ENCODE data around the gene KCNMA1. TPM values are rescaled to one million over a fixed set of nuclear protein-coding genes. Genes with fewer than 3 reads are reported as not detected.

The KCNMA1 gene
- total RNA-seq, 1 donor, result 106 TPM

DNA sequence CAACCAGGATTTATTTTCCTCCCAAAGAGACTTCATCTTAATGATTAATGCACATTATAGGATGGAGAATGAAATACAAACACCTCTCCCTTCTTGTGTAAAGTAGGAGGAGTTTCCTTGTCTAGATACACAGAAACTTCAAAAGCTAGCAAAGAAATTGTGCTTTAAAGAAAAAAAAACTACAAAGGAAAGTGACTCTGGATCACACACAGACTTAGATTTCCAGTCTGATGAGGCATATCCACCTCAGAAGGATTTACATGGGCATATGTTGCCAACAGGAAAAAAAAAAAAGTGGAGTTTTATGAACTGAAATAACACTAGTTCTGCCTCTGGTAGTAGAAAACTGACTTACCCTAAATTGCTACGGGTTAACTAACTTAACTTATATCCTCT, 449.6 kb downstream of the KCNMA1 start:
- DNase-seq (ENCODE audit: low read depth), result no peak
- TF ChIP-seq, protein P1, sequence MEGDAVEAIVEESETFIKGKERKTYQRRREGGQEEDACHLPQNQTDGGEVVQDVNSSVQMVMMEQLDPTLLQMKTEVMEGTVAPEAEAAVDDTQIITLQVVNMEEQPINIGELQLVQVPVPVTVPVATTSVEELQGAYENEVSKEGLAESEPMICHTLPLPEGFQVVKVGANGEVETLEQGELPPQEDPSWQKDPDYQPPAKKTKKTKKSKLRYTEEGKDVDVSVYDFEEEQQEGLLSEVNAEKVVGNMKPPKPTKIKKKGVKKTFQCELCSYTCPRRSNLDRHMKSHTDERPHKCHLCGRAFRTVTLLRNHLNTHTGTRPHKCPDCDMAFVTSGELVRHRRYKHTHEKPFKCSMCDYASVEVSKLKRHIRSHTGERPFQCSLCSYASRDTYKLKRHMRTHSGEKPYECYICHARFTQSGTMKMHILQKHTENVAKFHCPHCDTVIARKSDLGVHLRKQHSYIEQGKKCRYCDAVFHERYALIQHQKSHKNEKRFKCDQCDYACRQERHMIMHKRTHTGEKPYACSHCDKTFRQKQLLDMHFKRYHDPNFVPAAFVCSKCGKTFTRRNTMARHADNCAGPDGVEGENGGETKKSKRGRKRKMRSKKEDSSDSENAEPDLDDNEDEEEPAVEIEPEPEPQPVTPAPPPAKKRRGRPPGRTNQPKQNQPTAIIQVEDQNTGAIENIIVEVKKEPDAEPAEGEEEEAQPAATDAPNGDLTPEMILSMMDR (IDR thresholded peaks at IDR 0.05; ENCODE audit: insufficient read depth, low read length), result no peak
- no peak overlapping the region for H3K4me3 ChIP-seq (ENCODE audit: low read depth, low read length)

DNA sequence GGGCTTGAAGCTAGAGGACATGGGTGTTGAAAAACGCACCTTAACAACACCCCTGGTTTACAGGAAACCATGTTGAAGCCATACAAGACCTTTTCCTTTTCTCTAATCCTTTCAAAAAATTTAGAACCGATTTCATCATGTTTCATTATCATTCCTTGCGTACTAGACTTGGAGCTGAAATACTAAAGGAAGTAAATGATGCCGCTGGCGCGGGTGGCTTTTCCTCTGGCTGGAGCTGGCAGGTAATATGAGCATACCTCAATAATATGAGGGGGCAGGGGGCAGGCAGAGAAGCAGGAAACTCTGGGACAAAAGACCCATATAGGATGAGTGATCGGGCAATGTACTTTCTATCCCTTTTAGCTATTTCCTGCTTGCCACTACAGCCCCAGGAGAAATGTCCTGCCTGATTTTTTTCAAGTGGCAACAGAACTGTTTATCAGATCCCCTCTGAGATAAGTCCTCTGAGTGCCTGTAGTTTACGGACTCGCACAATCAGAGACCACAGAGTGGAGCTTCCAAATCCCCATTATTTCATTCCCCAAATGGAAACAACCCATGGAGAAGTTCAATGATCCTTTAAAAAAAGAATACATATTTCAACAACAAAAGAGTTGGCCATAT, 450.1 kb downstream of the KCNMA1 start:
- TF ChIP-seq, protein P1 (IDR thresholded peaks at IDR 0.05; ENCODE audit: insufficient read depth, low read length), result no peak
- H3K4me3 ChIP-seq (ENCODE audit: low read depth, low read length), result no peak overlapping the region
- DNase-seq (ENCODE audit: low read depth), result no peak

DNA sequence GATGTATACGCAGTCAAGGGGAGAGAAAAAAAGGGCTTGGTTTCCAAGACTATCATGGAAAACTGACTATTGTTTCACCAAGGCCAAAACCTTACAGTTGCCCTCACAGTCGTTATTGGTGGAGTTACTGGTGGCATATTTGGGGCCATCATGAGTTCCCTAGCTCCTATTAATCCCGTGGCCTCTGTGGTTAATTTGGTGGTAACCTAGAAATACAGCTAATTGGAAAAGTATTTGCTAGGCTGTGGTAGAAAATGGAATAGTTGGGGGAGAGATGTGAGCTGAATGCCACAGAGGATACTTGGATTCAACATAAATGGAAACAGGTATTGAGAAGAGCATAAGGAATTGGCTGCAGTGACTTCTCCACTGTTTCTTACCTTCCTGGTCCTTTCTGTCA, 450.7 kb downstream of the KCNMA1 start:
- DNase-seq (ENCODE audit: low read depth), result no peak
- no peak overlapping the region for H3K4me3 ChIP-seq (ENCODE audit: low read depth, low read length)

DNA sequence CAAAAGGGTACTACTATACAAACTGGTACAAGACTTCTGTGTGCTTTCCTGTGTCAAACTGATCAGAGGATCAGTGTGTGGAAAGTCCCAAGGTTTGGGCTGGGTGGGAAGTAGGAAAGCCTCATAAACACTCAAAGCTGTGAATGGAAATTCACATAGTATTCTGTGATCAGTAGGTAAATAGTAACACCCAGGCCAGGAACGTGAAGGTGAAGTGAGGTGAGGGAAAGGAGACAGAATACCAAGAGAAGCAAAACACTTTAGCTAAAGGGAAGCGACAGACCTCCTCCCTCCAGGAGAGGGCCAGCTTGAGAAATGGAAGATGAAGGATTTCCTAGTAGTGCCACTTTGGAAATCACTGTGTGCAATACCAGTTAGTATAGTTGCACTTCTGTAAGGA, 451.9 kb downstream of the KCNMA1 start:
- TF ChIP-seq, protein P1 (IDR thresholded peaks at IDR 0.05; ENCODE audit: insufficient read depth, low read length), result no peak
- DNase-seq (ENCODE audit: low read depth), result no peak
- H3K4me3 ChIP-seq (ENCODE audit: low read depth, low read length), result no peak overlapping the region

More for the DNA sequence above, 450.7 kb downstream of the KCNMA1 start:
- TF ChIP-seq, protein P1 (IDR thresholded peaks at IDR 0.05; ENCODE audit: insufficient read depth, low read length), result no peak

DNA sequence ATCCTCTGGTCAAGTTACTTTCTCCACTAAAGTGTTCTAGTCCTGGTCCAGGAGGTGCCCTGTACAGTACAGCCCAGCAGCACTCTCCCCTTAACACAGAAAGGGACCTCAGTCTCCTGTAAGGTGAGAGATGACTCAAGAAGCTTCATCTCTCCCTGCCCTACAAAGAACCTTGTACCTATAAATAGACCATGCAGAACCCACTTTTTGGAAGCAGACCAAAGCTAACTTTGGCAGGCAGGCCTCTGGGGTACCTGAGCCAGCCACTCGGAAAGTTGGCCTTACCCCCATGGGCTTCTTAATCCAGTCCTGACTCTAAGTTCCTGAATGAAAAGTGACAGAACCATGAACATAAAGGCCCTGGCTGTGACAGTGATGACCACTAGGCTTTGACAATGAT, 454.8 kb downstream of the KCNMA1 start:
- no peak for DNase-seq (ENCODE audit: low read depth)
- TF ChIP-seq, protein P1 (IDR thresholded peaks at IDR 0.05; ENCODE audit: insufficient read depth, low read length), result no peak
- no peak overlapping the region for H3K4me3 ChIP-seq (ENCODE audit: low read depth, low read length)

DNA sequence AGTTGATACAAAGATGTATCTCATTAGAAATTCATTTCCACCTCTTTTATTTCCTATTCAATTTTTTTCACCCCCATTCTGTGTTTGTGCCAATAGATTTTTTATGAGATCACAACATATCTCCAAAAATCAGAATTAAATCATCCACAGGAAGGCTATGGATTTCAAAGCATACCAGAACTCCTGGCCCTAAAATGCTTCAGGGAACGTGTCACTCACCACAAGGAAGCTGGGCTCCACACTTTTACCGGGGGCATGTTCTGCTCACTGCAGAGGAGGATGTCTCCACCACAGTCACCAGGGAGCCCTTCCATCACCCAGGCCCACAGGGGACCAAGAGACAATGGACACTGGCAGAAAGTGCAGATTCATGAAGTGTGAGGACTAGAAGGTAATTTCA, 456.8 kb downstream of the KCNMA1 start:
- TF ChIP-seq, protein P1 (IDR thresholded peaks at IDR 0.05; ENCODE audit: insufficient read depth, low read length), result no peak
- no peak overlapping the region for H3K4me3 ChIP-seq (ENCODE audit: low read depth, low read length)
- DNase-seq (ENCODE audit: low read depth), result no peak

DNA sequence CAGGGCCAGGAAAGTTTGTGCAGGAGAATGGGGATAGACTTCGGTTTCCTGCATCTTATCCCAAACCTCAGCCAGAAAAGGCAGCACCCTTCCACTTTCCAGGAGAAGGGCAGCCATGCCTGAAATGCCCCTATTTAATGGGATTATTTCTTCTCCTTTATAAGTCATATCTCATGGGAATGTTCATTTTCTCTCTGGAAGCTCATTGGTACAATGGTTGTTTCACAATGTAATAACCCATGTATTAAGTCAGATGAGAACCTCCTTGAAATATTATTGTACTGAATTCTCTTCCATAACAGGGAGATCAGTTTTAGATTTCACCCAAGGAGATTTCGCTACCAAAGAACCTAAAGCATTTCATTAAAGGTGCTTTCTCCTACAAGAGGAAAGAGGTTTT, 457.5 kb downstream of the KCNMA1 start:
- DNase-seq (ENCODE audit: low read depth), result no peak
- TF ChIP-seq, protein P1 (IDR thresholded peaks at IDR 0.05; ENCODE audit: insufficient read depth, low read length), result no peak
- H3K4me3 ChIP-seq (ENCODE audit: low read depth, low read length), result no peak overlapping the region
